ENCODE measurements around the gene NAPEPLD. TPM values are rescaled to one million over a fixed set of nuclear protein-coding genes. Genes with fewer than 3 reads are reported as not detected.

NAPEPLD gene
- polyA plus RNA-seq, 1 donor from 2014 or later, result 8.8 TPM

GRCh38 chr7:103115771-103116170 is 33.1 kb downstream of the NAPEPLD start:
- no peaks in the 10 kb centered on the region for H3K27me3 ChIP-seq (ENCODE audit: insufficient read depth, low read depth, low read length)
- H3K27ac ChIP-seq (ENCODE audit: low read length), result no peak overlapping the region
- H3K79me2 ChIP-seq (replicated peaks; ENCODE audit: insufficient read depth, low read length), result no peaks in the 10 kb centered on the region
- H3K36me3 ChIP-seq (ENCODE audit: insufficient read depth, low read length), result peaks cover 8% of the 10 kb centered on the region
- no peaks in the 10 kb centered on the region for H3K9me3 ChIP-seq (ENCODE audit: low read length)
- no peak overlapping the region for H3K4me3 ChIP-seq (ENCODE audit: low read length)
- no peaks in the 10 kb centered on the region for H3K9me2 ChIP-seq (ENCODE audit: insufficient read depth, low read length)
- no peaks in the 10 kb centered on the region for H3F3A ChIP-seq (ENCODE audit: insufficient read depth, low read length, poor library complexity, severe bottlenecking)
- no peak overlapping the region for H2AFZ ChIP-seq (ENCODE audit: low read depth, low read length)
- TF ChIP-seq SMC3 (conservative IDR thresholded peaks at IDR 0.05; ENCODE audit: poor library complexity), result no peak
- no peak for TF ChIP-seq EP300 (conservative IDR thresholded peaks at IDR 0.05; ENCODE audit: poor library complexity, severe bottlenecking)
- TF ChIP-seq TAF1 (IDR thresholded peaks at IDR 0.05; ENCODE audit: low read depth), result no peak
- TF ChIP-seq POLR2AphosphoS5 (IDR thresholded peaks at IDR 0.05), result no peak
- no peak for TF ChIP-seq CTCF (IDR thresholded peaks at IDR 0.05; ENCODE audit: poor library complexity, severe bottlenecking)
- no peak for TF ChIP-seq REST (IDR thresholded peaks at IDR 0.05; ENCODE audit: borderline replicate concordance)
- TF ChIP-seq EZH2 (IDR thresholded peaks at IDR 0.05; ENCODE audit: borderline replicate concordance, insufficient read depth, low read length, poor library complexity, severe bottlenecking), result no peak
- no peak for TF ChIP-seq MXI1 (conservative IDR thresholded peaks at IDR 0.05; ENCODE audit: poor library complexity, severe bottlenecking)
- no peak overlapping the region for H3K4me2 ChIP-seq (ENCODE audit: low read length)
- no peak overlapping the region for H3K9ac ChIP-seq (ENCODE audit: low read length)
- H4K20me1 ChIP-seq (ENCODE audit: insufficient read depth), result no peaks in the 10 kb centered on the region

GRCh38 chr7:103114576-103115008 is 34.3 kb downstream of the NAPEPLD start:
- H3K4me2 ChIP-seq (ENCODE audit: low read length), result no peak overlapping the region
- H3F3A ChIP-seq (ENCODE audit: insufficient read depth, low read length, poor library complexity, severe bottlenecking), result no peaks in the 10 kb centered on the region
- H3K9me2 ChIP-seq (ENCODE audit: insufficient read depth, low read length), result no peaks in the 10 kb centered on the region
- H3K9me3 ChIP-seq (ENCODE audit: low read length), result no peaks in the 10 kb centered on the region
- H2AFZ ChIP-seq (ENCODE audit: low read depth, low read length), result no peak overlapping the region
- H3K79me2 ChIP-seq (replicated peaks; ENCODE audit: insufficient read depth, low read length), result no peaks in the 10 kb centered on the region
- no peaks in the 10 kb centered on the region for H4K20me1 ChIP-seq (ENCODE audit: insufficient read depth)
- TF ChIP-seq CTCF (IDR thresholded peaks at IDR 0.05; ENCODE audit: poor library complexity, severe bottlenecking) (no peak), TAF1 (IDR thresholded peaks at IDR 0.05; ENCODE audit: low read depth) (no peak), SMC3 (conservative IDR thresholded peaks at IDR 0.05; ENCODE audit: poor library complexity) (no peak), REST (IDR thresholded peaks at IDR 0.05; ENCODE audit: borderline replicate concordance) (no peak), RAD21 (conservative IDR thresholded peaks at IDR 0.05) (no peak), EZH2 (IDR thresholded peaks at IDR 0.05; ENCODE audit: borderline replicate concordance, insufficient read depth, low read length, poor library complexity, severe bottlenecking) (no peak), POLR2AphosphoS5 (IDR thresholded peaks at IDR 0.05) (no peak), MXI1 (conservative IDR thresholded peaks at IDR 0.05; ENCODE audit: poor library complexity, severe bottlenecking) (no peak), EP300 (conservative IDR thresholded peaks at IDR 0.05; ENCODE audit: poor library complexity, severe bottlenecking) (no peak)
- no peaks in the 10 kb centered on the region for H3K27me3 ChIP-seq (ENCODE audit: insufficient read depth, low read depth, low read length)
- peaks cover 3% of the 10 kb centered on the region for H3K36me3 ChIP-seq (ENCODE audit: insufficient read depth, low read length)
- no peak overlapping the region for H3K27ac ChIP-seq (ENCODE audit: low read length)
- H3K4me3 ChIP-seq (ENCODE audit: low read length), result no peak overlapping the region
- no peak overlapping the region for H3K9ac ChIP-seq (ENCODE audit: low read length)
